ENCODE data around the gene AIRE.

- TF ChIP-seq, protein P1, sequence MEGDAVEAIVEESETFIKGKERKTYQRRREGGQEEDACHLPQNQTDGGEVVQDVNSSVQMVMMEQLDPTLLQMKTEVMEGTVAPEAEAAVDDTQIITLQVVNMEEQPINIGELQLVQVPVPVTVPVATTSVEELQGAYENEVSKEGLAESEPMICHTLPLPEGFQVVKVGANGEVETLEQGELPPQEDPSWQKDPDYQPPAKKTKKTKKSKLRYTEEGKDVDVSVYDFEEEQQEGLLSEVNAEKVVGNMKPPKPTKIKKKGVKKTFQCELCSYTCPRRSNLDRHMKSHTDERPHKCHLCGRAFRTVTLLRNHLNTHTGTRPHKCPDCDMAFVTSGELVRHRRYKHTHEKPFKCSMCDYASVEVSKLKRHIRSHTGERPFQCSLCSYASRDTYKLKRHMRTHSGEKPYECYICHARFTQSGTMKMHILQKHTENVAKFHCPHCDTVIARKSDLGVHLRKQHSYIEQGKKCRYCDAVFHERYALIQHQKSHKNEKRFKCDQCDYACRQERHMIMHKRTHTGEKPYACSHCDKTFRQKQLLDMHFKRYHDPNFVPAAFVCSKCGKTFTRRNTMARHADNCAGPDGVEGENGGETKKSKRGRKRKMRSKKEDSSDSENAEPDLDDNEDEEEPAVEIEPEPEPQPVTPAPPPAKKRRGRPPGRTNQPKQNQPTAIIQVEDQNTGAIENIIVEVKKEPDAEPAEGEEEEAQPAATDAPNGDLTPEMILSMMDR (IDR thresholded peaks at IDR 0.05): no peak
- TF ChIP-seq ZNF396 (CRISPR knock-in tag; IDR thresholded peaks at IDR 0.05; ENCODE audit: borderline replicate concordance): no peak
- TF ChIP-seq NR3C1 (CRISPR knock-in tag; conservative IDR thresholded peaks at IDR 0.05; ENCODE audit: low read depth): no peak
- no peak for TF ChIP-seq USF2 (CRISPR knock-in tag; IDR thresholded peaks at IDR 0.05)
These were observed 1.7 kb upstream of the AIRE start for GRCh38 chr21:44283948-44284347.
